ENCODE data around the gene PBX3. TPM values are rescaled to one million over a fixed set of nuclear protein-coding genes. Genes with fewer than 3 reads are reported as not detected.

The PBX3 gene
- total and polyA plus RNA-seq, 9 of the 15 experiments (the other 6 are each of a cell fraction or from before 2014, with no cell fraction given), result 0.14 to 5.8 (median 0.92) TPM

DNA sequence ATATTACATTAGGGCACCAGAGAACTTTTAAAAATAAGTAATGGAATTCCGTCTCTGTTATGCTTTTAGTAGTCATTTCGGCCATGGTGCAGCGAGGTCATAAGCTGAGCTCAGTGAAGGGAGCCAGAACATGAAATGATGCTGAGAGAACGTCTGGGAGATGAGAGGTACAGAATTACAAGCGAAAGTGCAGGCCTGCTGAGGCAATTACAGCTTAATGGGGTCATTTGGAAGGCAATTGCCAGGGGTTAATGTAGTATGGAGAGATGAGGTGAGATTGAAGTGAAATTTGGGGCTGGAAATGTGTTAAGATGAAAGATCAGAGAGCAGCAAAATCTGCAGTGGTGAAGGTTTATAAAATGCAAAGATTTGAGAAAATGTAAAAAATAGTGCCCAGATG, 96.5 kb downstream of the PBX3 start (continued):
- TF ChIP-seq ZNF408 (CRISPR knock-in tag; IDR thresholded peaks at IDR 0.05; ENCODE audit: low read depth) (no peak), FOXP1 (CRISPR knock-in tag; IDR thresholded peaks at IDR 0.05) (no peak), MAZ (CRISPR knock-in tag; conservative IDR thresholded peaks at IDR 0.05 in 1 of 2, IDR thresholded peaks at IDR 0.05 in 1 of 2) (no peak), HDAC1 (IDR thresholded peaks at IDR 0.05) (no peak), ATF2 (CRISPR knock-in tag; IDR thresholded peaks at IDR 0.05) (no peak), RUNX1 (IDR thresholded peaks at IDR 0.05; ENCODE audit: low read depth) (no peak), CREM (IDR thresholded peaks at IDR 0.05; ENCODE audit: low read depth) (no peak), TSC22D4 (tag; IDR thresholded peaks at IDR 0.05) (no peak), RBFOX2 (IDR thresholded peaks at IDR 0.05; ENCODE audit: low read depth, low read length) (no peak), PTRF (tag; IDR thresholded peaks at IDR 0.05) (no peak), ATF7 (IDR thresholded peaks at IDR 0.05) (no peak)

GRCh38 chr9:125844611-125845010, 97.4 kb downstream of the PBX3 start:
- Histone ChIP-seq H3K27me3 (ENCODE audit: control insufficient read depth in 2 of 2, insufficient read depth in 2 of 2, low read length in 2 of 2) (peaks cover 0 to 2% of the 10 kb centered on the region in 2 experiments; a peak in 1 of 5 replicates), H4K20me1 (replicated peaks; ENCODE audit: control insufficient read depth, insufficient read depth, low read length) (no peaks in the 10 kb centered on the region), H2AFZ (ENCODE audit: low read depth, low read length) (no peak overlapping the region), H3K4me3 (no peak overlapping the region), H3K27ac (ENCODE audit: extremely low read depth, low read depth, low read length) (no peak overlapping the region), H3K79me2 (ENCODE audit: control insufficient read depth, insufficient read depth, low read length) (no peaks in the 10 kb centered on the region), H3K4me1 (replicated peaks in 1 of 2; ENCODE audit: control insufficient read depth in 2 of 2, insufficient read depth in 2 of 2, low read length in 2 of 2) (no peaks in the 10 kb centered on the region), H3K9me3 (replicated peaks; ENCODE audit: control insufficient read depth, insufficient read depth, low read depth, low read length) (no peaks in the 10 kb centered on the region), H3K4me2 (ENCODE audit: insufficient read depth, low read length) (no peak overlapping the region), H3K36me3 (ENCODE audit: control insufficient read depth, insufficient read depth, low read length) (no peaks in the 10 kb centered on the region), H3K9me1 (ENCODE audit: control insufficient read depth, insufficient read depth, low read length) (no peaks in the 10 kb centered on the region), H3K9ac (ENCODE audit: insufficient read depth in 1 of 2, low read depth in 2 of 2, low read length in 2 of 2) (no peak overlapping the region)
- CTCF ChIA-PET (ENCODE audit: low intra/inter-chr PET ratio), result no interaction called here
- no peak for DNase-seq (ENCODE audit: extremely low read depth in 1 of 4, low spot score in 3 of 4)
- POLR2A ChIA-PET, result no interaction called here
- ATAC-seq, result no peak
- intact Hi-C loops (cut with micrococcal nuclease), result no loop called here
- in situ Hi-C loops (cut with MboI), result no loop called here
- whole genome bisulfite sequencing (ENCODE audit: insufficient coverage, low coverage, missing lambda C conversion rate), result 2% methylated on average over 3 of the region's 3 CpGs
- FAIRE-seq, result no peak
- BruUV-seq (replicated peaks), result no TSS peak
- TF ChIP-seq ZNF77 (CRISPR knock-in tag; IDR thresholded peaks at IDR 0.05) (no peak), ILF3 (IDR thresholded peaks at IDR 0.05; ENCODE audit: borderline replicate concordance) (no peak), ZBTB1 (CRISPR knock-in tag; IDR thresholded peaks at IDR 0.05; ENCODE audit: borderline replicate concordance, low read depth) (no peak), ZBTB2 (IDR thresholded peaks at IDR 0.05) (no peak), FOXA1 (IDR thresholded peaks at IDR 0.05; ENCODE audit: borderline replicate concordance) (no peak), PRPF4 (IDR thresholded peaks at IDR 0.05; ENCODE audit: insufficient read depth, low read depth, low read length, poor library complexity, severe bottlenecking) (no peak)
- TF ChIP-seq, protein P1, sequence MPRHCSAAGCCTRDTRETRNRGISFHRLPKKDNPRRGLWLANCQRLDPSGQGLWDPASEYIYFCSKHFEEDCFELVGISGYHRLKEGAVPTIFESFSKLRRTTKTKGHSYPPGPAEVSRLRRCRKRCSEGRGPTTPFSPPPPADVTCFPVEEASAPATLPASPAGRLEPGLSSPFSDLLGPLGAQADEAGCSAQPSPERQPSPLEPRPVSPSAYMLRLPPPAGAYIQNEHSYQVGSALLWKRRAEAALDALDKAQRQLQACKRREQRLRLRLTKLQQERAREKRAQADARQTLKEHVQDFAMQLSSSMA (CRISPR knock-in tag; IDR thresholded peaks at IDR 0.05), result no peak
